ENCODE measurements around the gene MRPL16.

The MRPL16 gene

GRCh38 chr11:59769828-59770227, 40.8 kb downstream of the MRPL16 start:
- no peak overlapping the region for H3K4me3 ChIP-seq (ENCODE audit: low read depth, low read length)
- in situ Hi-C loops (cut with HindIII; ENCODE audit: low sequenced_read_pairs): no loop called here
- TF ChIP-seq, protein P1, sequence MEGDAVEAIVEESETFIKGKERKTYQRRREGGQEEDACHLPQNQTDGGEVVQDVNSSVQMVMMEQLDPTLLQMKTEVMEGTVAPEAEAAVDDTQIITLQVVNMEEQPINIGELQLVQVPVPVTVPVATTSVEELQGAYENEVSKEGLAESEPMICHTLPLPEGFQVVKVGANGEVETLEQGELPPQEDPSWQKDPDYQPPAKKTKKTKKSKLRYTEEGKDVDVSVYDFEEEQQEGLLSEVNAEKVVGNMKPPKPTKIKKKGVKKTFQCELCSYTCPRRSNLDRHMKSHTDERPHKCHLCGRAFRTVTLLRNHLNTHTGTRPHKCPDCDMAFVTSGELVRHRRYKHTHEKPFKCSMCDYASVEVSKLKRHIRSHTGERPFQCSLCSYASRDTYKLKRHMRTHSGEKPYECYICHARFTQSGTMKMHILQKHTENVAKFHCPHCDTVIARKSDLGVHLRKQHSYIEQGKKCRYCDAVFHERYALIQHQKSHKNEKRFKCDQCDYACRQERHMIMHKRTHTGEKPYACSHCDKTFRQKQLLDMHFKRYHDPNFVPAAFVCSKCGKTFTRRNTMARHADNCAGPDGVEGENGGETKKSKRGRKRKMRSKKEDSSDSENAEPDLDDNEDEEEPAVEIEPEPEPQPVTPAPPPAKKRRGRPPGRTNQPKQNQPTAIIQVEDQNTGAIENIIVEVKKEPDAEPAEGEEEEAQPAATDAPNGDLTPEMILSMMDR (IDR thresholded peaks at IDR 0.05; ENCODE audit: low read depth, low read length): no peak

DNA sequence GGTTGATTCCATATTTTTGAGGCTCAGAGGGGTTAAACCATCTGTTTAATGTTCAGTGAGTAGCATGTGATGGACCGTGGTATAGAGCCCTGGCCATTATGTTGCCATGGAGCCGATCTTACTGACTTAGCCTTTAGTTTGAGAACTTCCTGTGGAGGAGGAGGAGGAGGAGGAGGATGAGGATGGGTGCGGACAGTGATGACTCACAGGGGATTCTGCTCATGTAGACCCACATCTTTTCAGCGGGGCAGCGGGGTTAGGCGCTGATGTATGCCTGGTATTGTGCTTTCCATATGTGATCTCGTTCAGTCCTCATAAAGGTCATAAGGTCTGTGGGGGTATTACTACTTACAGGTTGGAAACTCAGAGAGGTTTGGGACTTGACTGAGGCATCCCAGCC, 41.5 kb downstream of the MRPL16 start:
- TF ChIP-seq, protein P1 (IDR thresholded peaks at IDR 0.05; ENCODE audit: low read depth, low read length): no peak
- in situ Hi-C loops (cut with HindIII; ENCODE audit: low sequenced_read_pairs): no loop called here
- no peak for DNase-seq (ENCODE audit: low read depth, low spot score)
- H3K4me3 ChIP-seq (ENCODE audit: low read depth, low read length): no peak overlapping the region

More at GRCh38 chr11:59769828-59770227, 40.8 kb downstream of the MRPL16 start:
- DNase-seq (ENCODE audit: low read depth, low spot score): no peak

DNA sequence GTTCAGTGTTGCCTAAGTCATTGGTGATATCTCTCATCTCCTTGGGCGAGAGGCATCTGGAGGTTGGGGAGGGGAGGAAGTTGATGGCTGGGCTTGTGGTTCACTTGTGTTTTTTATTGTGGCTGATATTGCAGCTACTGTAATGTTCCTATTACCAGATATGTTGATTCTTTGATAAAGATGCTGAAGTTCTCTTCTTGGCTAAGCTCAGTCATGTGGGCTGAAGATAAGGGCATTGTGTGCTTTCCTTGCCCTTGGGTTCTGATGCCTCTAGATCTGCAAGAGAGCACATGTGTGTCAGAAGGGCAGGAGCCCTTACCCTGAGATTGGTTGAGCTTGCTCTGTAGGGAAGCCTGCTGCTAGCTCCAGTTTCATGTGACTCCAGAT, 43.4 kb downstream of the MRPL16 start:
- no peak overlapping the region for H3K4me3 ChIP-seq (ENCODE audit: low read depth, low read length)
- TF ChIP-seq, protein P1 (IDR thresholded peaks at IDR 0.05; ENCODE audit: low read depth, low read length): no peak
- in situ Hi-C loops (cut with HindIII; ENCODE audit: low sequenced_read_pairs): no loop called here
- no peak for DNase-seq (ENCODE audit: low read depth, low spot score)

GRCh38 chr11:59766542-59767224, 43.9 kb downstream of the MRPL16 start:
- in situ Hi-C loops (cut with HindIII; ENCODE audit: low sequenced_read_pairs): no loop called here
- H3K4me3 ChIP-seq (ENCODE audit: low read depth, low read length): no peak overlapping the region
- TF ChIP-seq, protein P1 (IDR thresholded peaks at IDR 0.05; ENCODE audit: low read depth, low read length): no peak
- no peak for DNase-seq (ENCODE audit: low read depth, low spot score)

GRCh38 chr11:59765068-59765735, 45.4 kb downstream of the MRPL16 start:
- no peak for DNase-seq (ENCODE audit: low read depth, low spot score)
- H3K4me3 ChIP-seq (ENCODE audit: low read depth, low read length): no peak overlapping the region
- TF ChIP-seq, protein P1 (IDR thresholded peaks at IDR 0.05; ENCODE audit: low read depth, low read length): no peak
- in situ Hi-C loops (cut with HindIII; ENCODE audit: low sequenced_read_pairs): no loop called here

- TF ChIP-seq, protein P1 (IDR thresholded peaks at IDR 0.05; ENCODE audit: low read depth, low read length): no peak
- in situ Hi-C loops (cut with HindIII; ENCODE audit: low sequenced_read_pairs): no loop called here
- DNase-seq (ENCODE audit: low read depth, low spot score): no peak
- no peak overlapping the region for H3K4me3 ChIP-seq (ENCODE audit: low read depth, low read length)
Measured at GRCh38 chr11:59761993-59762392, 48.6 kb downstream of the MRPL16 start.
